Measurements from ENCODE around the gene NEK10. TPM values are rescaled to one million over a fixed set of nuclear protein-coding genes. Genes with fewer than 3 reads are reported as not detected.

The NEK10 gene
- total and polyA plus RNA-seq, 2 of the 13 experiments (the other 11 are each of a cell fraction or from before 2014, with no cell fraction given), result 2.8 to 14.2 TPM

DNA sequence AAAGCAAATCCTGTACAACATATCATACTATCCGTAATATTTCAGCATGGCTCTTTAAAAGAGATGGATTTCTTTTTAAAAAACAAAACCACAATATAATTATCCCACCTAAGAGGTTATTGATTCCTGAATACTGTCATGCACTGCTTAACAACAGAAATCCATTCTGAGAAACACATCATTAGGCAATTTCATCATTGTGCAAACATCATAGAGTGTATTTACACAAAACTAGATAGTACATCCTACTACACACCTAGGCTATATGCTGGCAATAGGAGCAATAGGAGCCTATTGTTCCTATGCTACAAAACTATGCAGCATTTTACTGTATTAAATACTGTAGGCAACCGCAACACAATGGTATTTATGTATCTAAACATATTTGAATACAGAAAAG, 242.0 kb downstream of the NEK10 start (continued):
- TF ChIP-seq ZNF567 (CRISPR knock-in tag; IDR thresholded peaks at IDR 0.05; ENCODE audit: borderline replicate concordance), result no peak
- TF ChIP-seq, protein P1, sequence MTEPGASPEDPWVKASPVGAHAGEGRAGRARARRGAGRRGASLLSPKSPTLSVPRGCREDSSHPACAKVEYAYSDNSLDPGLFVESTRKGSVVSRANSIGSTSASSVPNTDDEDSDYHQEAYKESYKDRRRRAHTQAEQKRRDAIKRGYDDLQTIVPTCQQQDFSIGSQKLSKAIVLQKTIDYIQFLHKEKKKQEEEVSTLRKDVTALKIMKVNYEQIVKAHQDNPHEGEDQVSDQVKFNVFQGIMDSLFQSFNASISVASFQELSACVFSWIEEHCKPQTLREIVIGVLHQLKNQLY (CRISPR knock-in tag; IDR thresholded peaks at IDR 0.05), result 0 out of 2 replicates have a peak, but pooled peaks have one; percentile 33
- TF ChIP-seq KLF9 (CRISPR knock-in tag; IDR thresholded peaks at IDR 0.05; ENCODE audit: low read depth), result no peak
- peak; percentile 84; the same call in 1 of the 2 replicates for TF ChIP-seq ZFP1 (CRISPR knock-in tag; IDR thresholded peaks at IDR 0.05)
- no peak for TF ChIP-seq ZNF790 (CRISPR knock-in tag; IDR thresholded peaks at IDR 0.05; ENCODE audit: borderline replicate concordance)
- TF ChIP-seq, protein P2, sequence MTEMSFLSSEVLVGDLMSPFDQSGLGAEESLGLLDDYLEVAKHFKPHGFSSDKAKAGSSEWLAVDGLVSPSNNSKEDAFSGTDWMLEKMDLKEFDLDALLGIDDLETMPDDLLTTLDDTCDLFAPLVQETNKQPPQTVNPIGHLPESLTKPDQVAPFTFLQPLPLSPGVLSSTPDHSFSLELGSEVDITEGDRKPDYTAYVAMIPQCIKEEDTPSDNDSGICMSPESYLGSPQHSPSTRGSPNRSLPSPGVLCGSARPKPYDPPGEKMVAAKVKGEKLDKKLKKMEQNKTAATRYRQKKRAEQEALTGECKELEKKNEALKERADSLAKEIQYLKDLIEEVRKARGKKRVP (CRISPR knock-in tag; IDR thresholded peaks at IDR 0.05), result peak in 1 of 2 experiments; percentile 92; a peak in 2 of 4 replicates
- peak; percentile 66; the same call in 1 of the 2 replicates for TF ChIP-seq ELF3 (CRISPR knock-in tag; IDR thresholded peaks at IDR 0.05)
- no peak for TF ChIP-seq KLF13 (CRISPR knock-in tag; IDR thresholded peaks at IDR 0.05)
- TF ChIP-seq, protein P3, sequence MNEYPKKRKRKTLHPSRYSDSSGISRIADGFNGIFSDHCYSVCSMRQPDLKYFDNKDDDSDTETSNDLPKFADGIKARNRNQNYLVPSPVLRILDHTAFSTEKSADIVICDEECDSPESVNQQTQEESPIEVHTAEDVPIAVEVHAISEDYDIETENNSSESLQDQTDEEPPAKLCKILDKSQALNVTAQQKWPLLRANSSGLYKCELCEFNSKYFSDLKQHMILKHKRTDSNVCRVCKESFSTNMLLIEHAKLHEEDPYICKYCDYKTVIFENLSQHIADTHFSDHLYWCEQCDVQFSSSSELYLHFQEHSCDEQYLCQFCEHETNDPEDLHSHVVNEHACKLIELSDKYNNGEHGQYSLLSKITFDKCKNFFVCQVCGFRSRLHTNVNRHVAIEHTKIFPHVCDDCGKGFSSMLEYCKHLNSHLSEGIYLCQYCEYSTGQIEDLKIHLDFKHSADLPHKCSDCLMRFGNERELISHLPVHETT (CRISPR knock-in tag; conservative IDR thresholded peaks at IDR 0.05), result no peak
- no peak for TF ChIP-seq PHB2 (IDR thresholded peaks at IDR 0.05; ENCODE audit: partially characterized antibody)
- TF ChIP-seq ZNF101 (CRISPR knock-in tag; IDR thresholded peaks at IDR 0.05; ENCODE audit: borderline replicate concordance, low read depth), result no peak
- TF ChIP-seq, protein P4, sequence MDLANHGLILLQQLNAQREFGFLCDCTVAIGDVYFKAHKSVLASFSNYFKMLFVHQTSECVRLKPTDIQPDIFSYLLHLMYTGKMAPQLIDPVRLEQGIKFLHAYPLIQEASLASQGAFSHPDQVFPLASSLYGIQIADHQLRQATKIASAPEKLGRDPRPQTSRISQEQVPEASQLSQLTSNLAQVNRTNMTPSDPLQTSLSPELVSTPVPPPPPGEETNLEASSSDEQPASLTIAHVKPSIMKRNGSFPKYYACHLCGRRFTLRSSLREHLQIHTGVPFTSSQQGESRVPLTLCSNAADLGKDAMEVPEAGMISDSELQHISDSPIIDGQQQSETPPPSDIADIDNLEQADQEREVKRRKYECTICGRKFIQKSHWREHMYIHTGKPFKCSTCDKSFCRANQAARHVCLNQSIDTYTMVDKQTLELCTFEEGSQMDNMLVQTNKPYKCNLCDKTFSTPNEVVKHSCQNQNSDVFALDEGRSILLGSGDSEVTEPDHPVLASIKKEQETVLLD (CRISPR knock-in tag; IDR thresholded peaks at IDR 0.05; ENCODE audit: low read depth), result no peak
- no peak for TF ChIP-seq BRD4 (CRISPR knock-in tag; IDR thresholded peaks at IDR 0.05)
- TF ChIP-seq ZNF629 (CRISPR knock-in tag; conservative IDR thresholded peaks at IDR 0.05), result no peak
- TF ChIP-seq STAT5B (CRISPR knock-in tag; IDR thresholded peaks at IDR 0.05), result no peak
- TF ChIP-seq, protein P5, sequence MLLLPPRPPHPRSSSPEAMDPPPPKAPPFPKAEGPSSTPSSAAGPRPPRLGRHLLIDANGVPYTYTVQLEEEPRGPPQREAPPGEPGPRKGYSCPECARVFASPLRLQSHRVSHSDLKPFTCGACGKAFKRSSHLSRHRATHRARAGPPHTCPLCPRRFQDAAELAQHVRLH (CRISPR knock-in tag; IDR thresholded peaks at IDR 0.05; ENCODE audit: borderline replicate concordance, low read depth), result no peak
- no peak for TF ChIP-seq NFE2 (CRISPR knock-in tag; IDR thresholded peaks at IDR 0.05)
- no peak for TF ChIP-seq ZNF556 (CRISPR knock-in tag; IDR thresholded peaks at IDR 0.05; ENCODE audit: borderline replicate concordance)
- TF ChIP-seq, protein P6, sequence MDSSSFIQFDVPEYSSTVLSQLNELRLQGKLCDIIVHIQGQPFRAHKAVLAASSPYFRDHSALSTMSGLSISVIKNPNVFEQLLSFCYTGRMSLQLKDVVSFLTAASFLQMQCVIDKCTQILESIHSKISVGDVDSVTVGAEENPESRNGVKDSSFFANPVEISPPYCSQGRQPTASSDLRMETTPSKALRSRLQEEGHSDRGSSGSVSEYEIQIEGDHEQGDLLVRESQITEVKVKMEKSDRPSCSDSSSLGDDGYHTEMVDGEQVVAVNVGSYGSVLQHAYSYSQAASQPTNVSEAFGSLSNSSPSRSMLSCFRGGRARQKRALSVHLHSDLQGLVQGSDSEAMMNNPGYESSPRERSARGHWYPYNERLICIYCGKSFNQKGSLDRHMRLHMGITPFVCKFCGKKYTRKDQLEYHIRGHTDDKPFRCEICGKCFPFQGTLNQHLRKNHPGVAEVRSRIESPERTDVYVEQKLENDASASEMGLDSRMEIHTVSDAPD (CRISPR knock-in tag; IDR thresholded peaks at IDR 0.05), result no peak
- TF ChIP-seq, protein P7, sequence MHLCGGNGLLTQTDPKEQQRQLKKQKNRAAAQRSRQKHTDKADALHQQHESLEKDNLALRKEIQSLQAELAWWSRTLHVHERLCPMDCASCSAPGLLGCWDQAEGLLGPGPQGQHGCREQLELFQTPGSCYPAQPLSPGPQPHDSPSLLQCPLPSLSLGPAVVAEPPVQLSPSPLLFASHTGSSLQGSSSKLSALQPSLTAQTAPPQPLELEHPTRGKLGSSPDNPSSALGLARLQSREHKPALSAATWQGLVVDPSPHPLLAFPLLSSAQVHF (CRISPR knock-in tag; IDR thresholded peaks at IDR 0.05), result no peak
- TF ChIP-seq ZNF253 (CRISPR knock-in tag; IDR thresholded peaks at IDR 0.05; ENCODE audit: borderline replicate concordance), result no peak
- TF ChIP-seq FOXA1 (IDR thresholded peaks at IDR 0.05), result peak; percentile 89
- peak; percentile 96 for TF ChIP-seq FOXA1 (CRISPR knock-in tag; IDR thresholded peaks at IDR 0.05)
- no peak for TF ChIP-seq TBL1XR1 (IDR thresholded peaks at IDR 0.05; ENCODE audit: borderline replicate concordance, low read length, partially characterized antibody)

All from HepG2 (cell line).